ENCODE data around the gene INSIG1.

DNA sequence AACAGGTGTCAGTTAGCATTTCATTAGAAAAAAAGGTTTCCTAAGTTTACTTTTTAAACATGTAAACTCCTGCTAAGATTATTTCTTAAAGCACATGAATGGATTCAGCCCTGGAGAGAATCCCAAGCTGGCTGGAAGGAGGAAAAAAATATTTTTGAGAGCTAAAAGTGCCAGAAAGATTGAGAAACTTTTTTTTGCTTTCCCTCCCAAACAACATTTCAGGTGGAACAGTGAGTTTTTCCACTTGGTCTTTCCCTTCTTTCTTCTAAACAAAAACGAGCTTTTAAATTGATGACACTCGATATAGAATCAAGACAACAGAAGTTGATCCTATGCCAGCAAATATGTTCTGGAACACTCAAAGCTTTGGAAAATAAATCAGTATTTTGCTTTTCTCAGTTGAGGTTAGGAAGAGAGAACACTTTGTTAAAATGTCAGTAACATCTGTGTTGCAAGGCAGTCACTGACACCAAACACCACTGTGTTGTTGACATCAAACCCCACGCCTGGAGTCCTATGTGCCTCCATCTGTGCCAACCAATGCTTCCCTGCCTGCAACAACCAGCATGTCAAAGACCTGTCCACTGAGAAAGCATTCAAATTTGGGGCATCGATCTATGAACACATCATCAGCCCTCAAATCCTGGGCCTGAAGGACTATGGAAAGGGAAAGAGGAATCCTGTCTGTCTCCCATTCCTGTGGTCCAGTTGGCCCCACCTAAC, 22.9 kb upstream of the INSIG1 start:
- TF ChIP-seq CTCF (IDR thresholded peaks at IDR 0.05; ENCODE audit: low read length), result no peak
- TF ChIP-seq EZH2 (IDR thresholded peaks at IDR 0.05; ENCODE audit: borderline replicate concordance, low read length), result no peak
